GM12874 (cell line): ENCODE data around the gene ACKR3.

Source experiments
- CTCF ChIP-seq: IDR thresholded peaks from 2 replicates; pipeline ENCODE4 v1.5.1; 2011; ENCODE audit warnings: low read depth, mild to moderate bottlenecking, control low read depth, low read length, moderate library complexity; ENCODE audit not compliant: insufficient read depth

The ACKR3 gene

GRCh38 chr2:236549165-236549564 is 20.5 kb upstream of the ACKR3 start:
- no peak for TF ChIP-seq CTCF

- no peak for TF ChIP-seq CTCF
Measured at GRCh38 chr2:236550290-236550689, 19.3 kb upstream of the ACKR3 start.

GRCh38 chr2:236550701-236551465 is 18.7 kb upstream of the ACKR3 start:
- TF ChIP-seq CTCF: no peak

GRCh38 chr2:236551471-236552211 is 18.0 kb upstream of the ACKR3 start:
- TF ChIP-seq CTCF: no peak

GRCh38 chr2:236552212-236552542 is 17.4 kb upstream of the ACKR3 start:
- no peak for TF ChIP-seq CTCF

- TF ChIP-seq CTCF: no peak
Measured at GRCh38 chr2:236552581-236553363, 16.9 kb upstream of the ACKR3 start.

GRCh38 chr2:236553522-236553921 is 16.1 kb upstream of the ACKR3 start:
- TF ChIP-seq CTCF: no peak
